GM23338 (cell line): ENCODE data around the gene CYB5R4. TPM values are rescaled to one million over a fixed set of nuclear protein-coding genes. Genes with fewer than 3 reads are reported as not detected.

Experiments
- ATAC-seq: fragments of 200-7000 bp; cut with Tn5 transposase; 3 replicates; pipeline ENCODE4 v1.9.1; 2020
- DNase-seq: peaks from one replicate; pipeline ENCODE4 v3.0.0-alpha.2; 2015; ENCODE audit warnings: low spot score
- H2AFZ ChIP-seq: fragments of 200-600 bp; sonication (generic); 2 replicates; pipeline ENCODE4 v1.8.0; 2016; ENCODE audit warnings: antibody characterized with exemption, mild to moderate bottlenecking, moderate library complexity
- H3F3A ChIP-seq: fragments of 200-600 bp; sonication (generic); replicated peaks from 2 replicates; pipeline ENCODE4 v1.8.0; 2017; ENCODE audit warnings: antibody characterized with exemption, mixed run types, low read depth
- H3K27ac ChIP-seq: fragments of 200-600 bp; sonication (generic); 2 replicates; pipeline ENCODE4 v1.6.1; 2016; ENCODE audit warnings: low read depth
- H3K27me3 ChIP-seq: fragments of 200-600 bp; sonication (generic); 2 replicates; pipeline ENCODE4 v1.8.0; 2016; ENCODE audit warnings: mild to moderate bottlenecking, mixed run types, moderate library complexity; ENCODE audit not compliant: insufficient read depth
- H3K36me3 ChIP-seq: fragments of 200-600 bp; sonication (generic); 2 replicates; pipeline ENCODE4 v1.8.0; 2016; ENCODE audit warnings: mild to moderate bottlenecking; ENCODE audit not compliant: insufficient read depth
- H3K4me1 ChIP-seq: fragments of 200-600 bp; sonication (generic); 2 replicates; pipeline ENCODE4 v1.8.0; 2016; ENCODE audit warnings: mild to moderate bottlenecking, moderate library complexity; ENCODE audit not compliant: insufficient read depth
- H3K4me2 ChIP-seq: fragments of 200-600 bp; sonication (generic); 2 replicates; pipeline ENCODE4 v1.7.1; 2017; ENCODE audit warnings: mixed run types
- H3K4me3 ChIP-seq: fragments of 200-600 bp; sonication (generic); 2 replicates; pipeline ENCODE4 v1.6.1; 2016; ENCODE audit warnings: mixed run types
- H3K79me2 ChIP-seq: fragments of 200-600 bp; sonication (generic); replicated peaks from 2 replicates; pipeline ENCODE4 v1.8.0; 2017; ENCODE audit warnings: mild to moderate bottlenecking; ENCODE audit not compliant: insufficient read depth
- H3K9me2 ChIP-seq: fragments of 200-600 bp; sonication (generic); 2 replicates; pipeline ENCODE4 v1.8.0; 2017; ENCODE audit not compliant: insufficient read depth
- H4K20me1 ChIP-seq: fragments of 200-600 bp; sonication (generic); replicated peaks from 2 replicates; pipeline ENCODE4 v1.8.0; 2017; ENCODE audit warnings: mild to moderate bottlenecking; ENCODE audit not compliant: insufficient read depth
- H3K27ac Mint-ChIP-seq: 2 replicates; pipeline ENCODE4 v1.8.0; 2020; ENCODE audit warnings: inconsistent platforms, mild to moderate bottlenecking, moderate library complexity, mixed read lengths
- H3K27me3 Mint-ChIP-seq: 3 replicates; pipeline ENCODE4 v1.8.0; 2022; ENCODE audit warnings: low read depth, mild to moderate bottlenecking, moderate library complexity, mixed read lengths, inconsistent platforms; ENCODE audit not compliant: insufficient read depth, poor library complexity
- H3K36me3 Mint-ChIP-seq: 3 replicates; pipeline ENCODE4 v1.8.0; 2021; ENCODE audit warnings: low read depth, mild to moderate bottlenecking, inconsistent platforms, moderate library complexity, mixed read lengths
- H3K4me1 Mint-ChIP-seq: 3 replicates; pipeline ENCODE4 v1.8.0; 2020; ENCODE audit warnings: mild to moderate bottlenecking, inconsistent platforms, mixed read lengths
- H3K4me3 Mint-ChIP-seq: 3 replicates; pipeline ENCODE4 v1.8.0; 2021; ENCODE audit warnings: moderate library complexity, mild to moderate bottlenecking, inconsistent platforms, mixed read lengths
- H3K9me3 Mint-ChIP-seq: 3 replicates; pipeline ENCODE4 v1.8.0; 2020; ENCODE audit warnings: moderate library complexity, mild to moderate bottlenecking, inconsistent platforms, mixed read lengths
- CTCF ChIP-seq, 2 experiments: fragments of 200-600 bp in 1 of 2; sonication (generic) in 1 of 2; conservative IDR thresholded peaks; 2 replicates each; pipeline versions ENCODE4 v1.5.1 to v1.6.1; 2016 to 2017; ENCODE audit warnings: antibody characterized with exemption in 2 of 2, low read depth in 2 of 2, mild to moderate bottlenecking in 2 of 2, moderate library complexity in 1 of 2
- ETS1 ChIP-seq: IDR thresholded peaks from 2 replicates; pipeline ENCODE4 v1.6.1; 2016; ENCODE audit warnings: antibody characterized with exemption
- EZH2phosphoT487 ChIP-seq: fragments of 200-600 bp; sonication (generic); IDR thresholded peaks from one replicate; pipeline ENCODE4 v1.8.1; 2018; ENCODE audit warnings: antibody characterized with exemption; ENCODE audit not compliant: unreplicated experiment
- JUNB ChIP-seq: IDR thresholded peaks from one replicate; pipeline ENCODE4 v1.6.1; 2016; ENCODE audit warnings: antibody characterized with exemption; ENCODE audit not compliant: unreplicated experiment
- NANOG ChIP-seq: IDR thresholded peaks from 2 replicates; pipeline ENCODE4 v1.6.1; 2016; ENCODE audit warnings: antibody characterized with exemption, borderline replicate concordance
- REST ChIP-seq: IDR thresholded peaks from one replicate; pipeline ENCODE4 v1.6.1; 2018; ENCODE audit warnings: antibody characterized with exemption; ENCODE audit not compliant: unreplicated experiment
- STAT1 ChIP-seq: IDR thresholded peaks from one replicate; pipeline ENCODE4 v1.6.1; 2016; ENCODE audit warnings: antibody characterized with exemption; ENCODE audit not compliant: unreplicated experiment
- ZNF462 ChIP-seq: fragments of 250-450 bp; sonication (Bioruptor Pico); IDR thresholded peaks from 2 replicates; pipeline ENCODE4 v1.5.0; 2020; ENCODE audit warnings: mild to moderate bottlenecking, moderate library complexity
- polyA plus RNA-seq: library from polyadenylated mRNA; unstranded; fragments of >200 nt; fragmentation: Nextera tagmentation; extraction: Ambion mirVana; gene quantifications from 2 replicates; pipeline ENCODE4 v1.2.1, GENCODE V29; 2016
- total RNA-seq: library from RNA; depleted of rRNA; stranded (reverse); fragments of >200 nt; shearing (Covaris generic); gene quantifications from 2 replicates; pipeline ENCODE4 v1.2.3, GENCODE V29; 2014

The CYB5R4 gene
- total and polyA plus RNA-seq, 2 experiments from 2014 or later: 8.9 to 17.2 TPM

- no peak overlapping the region for H3K4me3 ChIP-seq
- no peak overlapping the region for H3K4me2 ChIP-seq
- DNase-seq: no peak
- no peak overlapping the region for H2AFZ ChIP-seq
- H3K79me2 ChIP-seq: no peaks in the 10 kb centered on the region
- H3K4me1 Mint-ChIP-seq: peaks cover 8% of the 10 kb centered on the region
- H3K9me2 ChIP-seq: 0 out of 2 replicates have a peak, but pooled peaks cover 3% of the 10 kb centered on the region
- H3K36me3 ChIP-seq: peaks cover 6% of the 10 kb centered on the region; the same call in 1 of the 2 replicates
- no peak overlapping the region for H3K27ac ChIP-seq
- TF ChIP-seq NANOG (no peak), ZNF462 (CRISPR knock-in tag) (no peak), JUNB (no peak), STAT1 (no peak), ETS1 (no peak), CTCF (conservative IDR thresholded peaks at IDR 0.05; ENCODE audit: low read depth in 2 of 2) (no peak), EZH2phosphoT487 (no peak), REST (no peak)
- peaks cover 27% of the 10 kb centered on the region for H3K9me3 Mint-ChIP-seq
- H3F3A ChIP-seq: no peaks in the 10 kb centered on the region
- no peak overlapping the region for H3K4me3 Mint-ChIP-seq
- H3K36me3 Mint-ChIP-seq: peaks cover 50% of the 10 kb centered on the region
- ATAC-seq: no peak
- H3K27me3 Mint-ChIP-seq: peaks cover 7% of the 10 kb centered on the region
- no peaks in the 10 kb centered on the region for H3K4me1 ChIP-seq
- no peak overlapping the region for H3K27ac Mint-ChIP-seq
- H4K20me1 ChIP-seq: no peaks in the 10 kb centered on the region
- H3K27me3 ChIP-seq: no peaks in the 10 kb centered on the region
Measured at GRCh38 chr6:83960664-83961063, 101.2 kb downstream of the CYB5R4 start.
